Panc1 (cell line): ENCODE data around the gene PTPRF.

Source experiments
- POLR2AphosphoS5 ChIP-seq: IDR thresholded peaks from 2 replicates; pipeline ENCODE4 v1.6.1; 2012; ENCODE audit warnings: mild to moderate bottlenecking, low read depth, low read length, moderate library complexity
- SIN3A ChIP-seq: IDR thresholded peaks from 2 replicates; pipeline ENCODE4 v1.6.1; 2012; ENCODE audit warnings: low read depth, mild to moderate bottlenecking, low read length, moderate library complexity, borderline replicate concordance; ENCODE audit not compliant: insufficient read depth
- TCF7L2 ChIP-seq: IDR thresholded peaks from 2 replicates; pipeline ENCODE4 v1.6.1; 2011; ENCODE audit warnings: mild to moderate bottlenecking, low read depth, low read length, inconsistent platforms
- TF ChIP-seq, protein P1 (sequence below): fragments of 450-650 bp; IDR thresholded peaks from 2 replicates; pipeline ENCODE4 v1.5.1; 2017; ENCODE audit warnings: mild to moderate bottlenecking

DNA sequence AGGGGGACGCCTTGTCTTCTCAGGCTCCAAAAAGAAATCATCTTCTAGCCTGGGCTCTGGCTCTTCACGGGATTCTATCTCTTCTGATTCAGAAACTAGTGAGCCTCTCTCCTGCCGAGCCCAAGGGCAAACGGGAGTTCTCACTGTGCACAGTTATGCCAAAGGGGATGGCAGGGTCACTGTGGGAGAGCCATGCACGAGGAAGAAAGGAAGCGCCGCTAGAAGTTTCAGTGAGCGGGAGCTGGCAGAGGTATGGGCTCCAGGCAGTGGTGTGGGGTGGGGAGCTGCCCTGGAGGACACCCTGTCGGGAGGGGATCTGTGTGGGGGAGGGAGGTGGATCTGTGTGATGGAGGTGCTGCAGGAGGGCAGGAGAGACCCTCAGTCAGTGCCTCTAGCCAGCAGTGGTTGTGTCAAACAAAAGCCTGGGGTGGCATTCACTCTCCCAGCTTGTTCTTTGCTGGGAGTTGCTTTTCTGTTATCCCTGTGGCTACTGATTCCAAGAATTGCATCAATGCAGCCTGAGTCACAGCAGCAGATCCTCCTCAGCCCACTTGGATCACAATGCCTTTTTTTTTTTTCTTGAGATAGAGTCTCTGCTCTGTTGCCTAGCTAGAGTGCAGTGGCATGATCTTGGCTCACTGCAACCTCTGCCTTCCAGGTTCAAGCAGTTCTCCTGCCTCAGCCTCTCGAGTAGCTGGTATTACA lies 141.1 kb downstream of the PTPRF start:
- TF ChIP-seq, protein P1, sequence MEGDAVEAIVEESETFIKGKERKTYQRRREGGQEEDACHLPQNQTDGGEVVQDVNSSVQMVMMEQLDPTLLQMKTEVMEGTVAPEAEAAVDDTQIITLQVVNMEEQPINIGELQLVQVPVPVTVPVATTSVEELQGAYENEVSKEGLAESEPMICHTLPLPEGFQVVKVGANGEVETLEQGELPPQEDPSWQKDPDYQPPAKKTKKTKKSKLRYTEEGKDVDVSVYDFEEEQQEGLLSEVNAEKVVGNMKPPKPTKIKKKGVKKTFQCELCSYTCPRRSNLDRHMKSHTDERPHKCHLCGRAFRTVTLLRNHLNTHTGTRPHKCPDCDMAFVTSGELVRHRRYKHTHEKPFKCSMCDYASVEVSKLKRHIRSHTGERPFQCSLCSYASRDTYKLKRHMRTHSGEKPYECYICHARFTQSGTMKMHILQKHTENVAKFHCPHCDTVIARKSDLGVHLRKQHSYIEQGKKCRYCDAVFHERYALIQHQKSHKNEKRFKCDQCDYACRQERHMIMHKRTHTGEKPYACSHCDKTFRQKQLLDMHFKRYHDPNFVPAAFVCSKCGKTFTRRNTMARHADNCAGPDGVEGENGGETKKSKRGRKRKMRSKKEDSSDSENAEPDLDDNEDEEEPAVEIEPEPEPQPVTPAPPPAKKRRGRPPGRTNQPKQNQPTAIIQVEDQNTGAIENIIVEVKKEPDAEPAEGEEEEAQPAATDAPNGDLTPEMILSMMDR = no peak
- TF ChIP-seq TCF7L2 = no peak
- no peak for TF ChIP-seq POLR2AphosphoS5
- TF ChIP-seq SIN3A = no peak
